Measurements from ENCODE around the gene LIPT2.
A peak's percentile ranks its signal among the peaks of the same experiment; 100 is the strongest.
"Not testable (repeated sequence)": the region's sequence is repeated elsewhere in the genome, so short reads cannot be mapped to it uniquely, and the experiment has no call there.

LIPT2 gene

GRCh38 chr11:74492974-74493790 is at the start of gene LIPT2:
Gene LIPT2 (minus strand): TSS chr11:74493724. CDS start chr11:74493703, 21 bp downstream.
- peak; percentile 91 to 94 for DNase-seq (ENCODE audit: low read depth in 2 of 2)

DNA sequence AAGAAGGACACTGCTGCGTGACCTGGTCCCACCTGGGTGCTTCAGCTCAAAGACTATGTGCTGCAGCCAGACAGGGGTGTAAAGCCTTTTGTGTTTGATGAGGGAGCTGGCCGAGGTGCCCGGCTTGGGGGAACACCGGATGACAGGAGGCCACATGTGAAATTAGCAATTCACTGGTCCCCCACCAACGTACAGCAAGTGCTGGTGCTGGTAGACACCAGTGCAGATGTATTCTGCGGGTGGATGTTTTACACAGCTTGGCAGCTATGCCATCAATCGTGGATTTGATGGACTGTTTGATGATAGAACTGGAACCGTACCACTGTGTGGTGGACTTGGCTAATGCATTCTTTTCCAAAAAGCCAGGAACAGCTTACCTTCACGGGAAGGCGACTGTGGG is 47.9 kb upstream of the LIPT2 start:
- DNase-seq (ENCODE audit: low read depth in 2 of 2), result no peak

GRCh38 chr11:74540270-74540669 is 46.7 kb upstream of the LIPT2 start:
- DNase-seq (ENCODE audit: low read depth in 2 of 2), result no peak

DNA sequence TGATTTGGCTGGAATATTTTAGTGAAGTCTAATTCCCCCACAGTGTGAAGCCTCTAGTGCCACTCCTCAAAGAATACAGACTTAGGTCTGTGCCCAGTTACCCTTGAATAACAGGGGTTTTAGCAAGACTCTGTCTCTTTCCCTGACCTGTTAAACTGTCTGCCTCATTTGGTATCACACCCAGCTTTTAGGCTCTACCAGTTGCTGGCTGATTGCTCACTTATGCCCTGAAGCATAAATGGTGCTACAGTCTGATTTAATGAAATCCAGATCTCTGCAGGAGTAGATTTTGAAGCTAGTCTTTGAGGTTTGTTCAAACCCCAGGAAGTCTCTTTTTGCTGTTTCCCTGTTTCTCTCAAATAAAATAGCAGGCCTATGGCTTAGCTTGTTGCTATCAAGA is 45.2 kb upstream of the LIPT2 start:
- DNase-seq (ENCODE audit: low read depth in 2 of 2), result no peak

DNA sequence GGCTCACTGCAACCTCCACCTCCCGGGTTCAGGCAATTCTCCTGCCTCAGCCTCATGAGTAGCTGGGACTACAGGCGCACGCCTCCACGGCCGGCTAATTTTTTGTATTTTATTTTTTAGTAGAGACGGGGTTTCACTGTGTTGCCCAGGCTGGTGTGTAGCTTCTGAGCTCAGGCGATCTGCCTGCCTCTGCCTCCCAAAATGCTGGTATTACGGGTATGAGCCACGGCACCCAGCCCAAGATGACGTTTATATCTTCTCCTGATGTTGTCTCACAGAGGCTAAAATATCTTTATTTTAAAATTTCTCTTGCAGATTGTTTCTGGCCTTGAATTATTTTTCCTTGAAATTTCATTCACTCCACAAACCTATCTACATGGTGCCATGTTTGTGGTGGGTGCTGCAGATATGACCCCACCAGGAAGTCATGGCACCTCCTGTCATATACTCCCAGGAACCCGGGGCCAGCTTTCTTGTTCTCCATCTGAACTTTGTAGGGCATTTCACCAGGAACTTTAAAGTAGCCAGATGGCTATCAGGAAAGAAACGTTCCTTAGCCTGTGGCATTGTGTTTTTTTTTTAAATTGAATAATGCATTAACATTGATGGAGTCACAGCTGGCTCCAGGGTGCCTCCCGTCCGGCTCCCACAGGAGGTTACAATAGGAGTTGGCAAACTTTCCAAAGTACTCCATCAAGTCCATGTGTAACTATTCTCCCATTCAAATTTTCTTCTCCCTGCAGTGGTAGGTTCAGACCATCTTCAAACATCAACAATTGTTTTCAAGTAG is 42.0 kb upstream of the LIPT2 start:
- no peak for DNase-seq (ENCODE audit: low read depth in 2 of 2)

DNA sequence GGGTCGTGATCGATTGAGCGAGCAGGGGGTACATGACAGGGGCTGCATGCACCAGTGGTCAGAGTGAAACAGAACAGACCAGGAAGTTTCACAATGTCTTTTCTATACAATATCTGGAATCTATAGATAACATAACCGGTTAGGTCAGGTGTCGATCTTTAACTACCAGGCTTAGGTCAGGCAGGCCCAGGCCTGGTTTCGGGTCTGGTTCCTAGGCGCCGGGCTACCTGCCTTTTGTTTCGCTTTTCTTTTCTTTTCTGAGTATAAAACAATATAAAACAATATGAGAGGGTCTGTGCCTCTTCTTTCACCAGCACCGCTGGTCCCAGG is 41.4 kb upstream of the LIPT2 start:
- not testable (repeated sequence) for DNase-seq (ENCODE audit: low read depth in 2 of 2)

GRCh38 chr11:74534216-74534945 is 40.9 kb upstream of the LIPT2 start:
- no peak for DNase-seq (ENCODE audit: low read depth in 2 of 2)

DNA sequence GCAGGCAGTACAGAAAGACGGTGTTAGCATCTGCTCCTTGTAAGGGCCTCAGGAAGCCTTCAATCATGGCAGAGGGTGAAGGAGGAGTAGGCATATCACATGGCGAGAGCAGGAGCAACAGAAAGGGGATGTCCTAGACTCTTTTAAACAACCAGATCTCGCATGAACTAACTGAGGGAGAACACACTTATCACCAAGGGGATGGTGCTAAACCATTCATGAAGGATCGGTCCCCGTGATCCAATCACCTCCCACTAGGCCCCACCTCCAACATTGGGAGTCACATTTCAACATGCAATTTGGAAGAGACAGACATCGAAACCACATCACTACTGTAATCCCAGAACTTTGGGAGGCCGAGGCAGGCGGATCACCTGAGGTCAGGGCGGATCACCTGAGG is 39.9 kb upstream of the LIPT2 start:
- DNase-seq (ENCODE audit: low read depth in 2 of 2), result no peak

DNA sequence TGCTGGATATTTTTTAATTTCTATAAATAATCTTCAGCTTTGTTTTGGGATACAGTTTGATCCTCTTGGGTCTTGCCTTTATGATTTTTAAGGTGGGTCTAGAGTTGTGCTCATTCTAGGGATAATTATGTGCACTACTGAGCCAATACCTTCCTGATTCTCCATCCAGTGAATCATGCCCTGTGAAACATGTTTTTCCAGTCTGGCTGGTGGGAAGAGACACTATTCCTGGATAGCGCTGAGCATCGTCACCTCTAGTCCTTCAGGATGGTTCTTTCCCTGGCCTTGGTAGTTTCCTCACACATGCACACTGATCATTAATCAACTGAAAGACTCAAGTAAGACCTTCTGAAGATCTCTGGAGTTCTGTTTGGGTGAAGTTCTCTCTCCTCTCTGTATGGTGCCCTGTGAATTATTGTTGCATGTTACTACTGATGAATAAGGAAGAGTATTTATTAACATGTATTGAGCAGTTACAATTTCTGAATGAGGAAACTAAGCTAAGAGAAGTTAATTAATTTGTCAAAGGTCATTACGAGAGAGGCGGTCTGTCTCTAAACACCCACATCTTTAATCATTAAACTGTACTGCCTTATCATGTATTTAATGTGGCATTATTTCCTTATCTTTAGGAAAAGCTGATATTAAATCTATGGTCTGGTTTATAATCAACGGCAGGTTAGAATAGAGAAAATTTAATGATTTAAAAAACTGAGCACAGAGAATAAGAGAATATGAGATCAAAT is 39.1 kb upstream of the LIPT2 start:
- DNase-seq (ENCODE audit: low read depth in 2 of 2), result no peak

DNA sequence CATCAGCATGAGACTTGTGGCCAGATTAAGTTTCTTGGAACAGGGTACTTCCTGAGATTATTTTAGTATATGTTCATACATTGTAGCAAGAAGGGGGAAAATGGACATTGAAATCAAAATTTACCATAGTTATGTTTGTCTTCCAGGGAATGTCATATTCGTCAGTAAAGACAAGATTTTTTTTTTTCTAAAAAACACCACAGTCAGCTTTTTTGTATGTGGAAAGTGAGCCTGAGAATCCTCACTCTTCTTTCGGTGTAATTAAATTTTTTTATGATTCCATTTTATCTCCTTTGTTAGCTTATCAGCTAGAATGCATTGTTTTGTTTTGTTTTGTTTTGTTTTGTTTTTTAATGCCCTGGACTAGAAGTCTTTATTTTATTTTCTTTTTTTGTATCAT is 31.5 kb upstream of the LIPT2 start:
- no peak for DNase-seq (ENCODE audit: low read depth in 2 of 2)

DNA sequence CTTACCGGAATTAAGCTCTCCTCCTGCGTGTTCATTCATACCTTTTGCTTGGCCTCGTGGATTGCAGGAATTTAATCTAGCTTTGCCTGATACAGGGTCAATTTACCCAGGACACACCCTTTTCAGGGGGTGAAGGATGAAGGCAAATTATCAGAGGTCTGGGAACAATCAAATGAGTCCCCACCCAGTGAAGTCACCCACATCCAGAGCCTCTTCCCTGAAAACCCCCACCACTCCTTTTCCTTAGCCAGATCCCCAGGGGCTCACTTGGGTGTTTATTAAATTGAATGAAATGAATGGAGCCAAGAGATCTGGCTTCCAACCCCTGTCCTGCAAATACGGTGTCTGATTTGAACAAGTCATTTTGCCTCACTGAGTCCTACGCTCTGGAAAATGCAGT is 31.0 kb upstream of the LIPT2 start:
- no peak for DNase-seq (ENCODE audit: low read depth in 2 of 2)

- DNase-seq (ENCODE audit: low read depth in 2 of 2), result no peak
These were observed 29.3 kb upstream of the LIPT2 start for GRCh38 chr11:74522776-74523175.

- no peak for DNase-seq (ENCODE audit: low read depth in 2 of 2)
These were observed 28.2 kb upstream of the LIPT2 start for GRCh38 chr11:74521666-74522252.

GRCh38 chr11:74520927-74521665 is 27.6 kb upstream of the LIPT2 start:
- DNase-seq (ENCODE audit: low read depth in 2 of 2), result no peak

- DNase-seq (ENCODE audit: low read depth in 2 of 2), result no peak
These were observed 26.8 kb upstream of the LIPT2 start for GRCh38 chr11:74520316-74520715.

- DNase-seq (ENCODE audit: low read depth in 2 of 2), result no peak
These were observed 26.2 kb upstream of the LIPT2 start for GRCh38 chr11:74519710-74520109.

DNA sequence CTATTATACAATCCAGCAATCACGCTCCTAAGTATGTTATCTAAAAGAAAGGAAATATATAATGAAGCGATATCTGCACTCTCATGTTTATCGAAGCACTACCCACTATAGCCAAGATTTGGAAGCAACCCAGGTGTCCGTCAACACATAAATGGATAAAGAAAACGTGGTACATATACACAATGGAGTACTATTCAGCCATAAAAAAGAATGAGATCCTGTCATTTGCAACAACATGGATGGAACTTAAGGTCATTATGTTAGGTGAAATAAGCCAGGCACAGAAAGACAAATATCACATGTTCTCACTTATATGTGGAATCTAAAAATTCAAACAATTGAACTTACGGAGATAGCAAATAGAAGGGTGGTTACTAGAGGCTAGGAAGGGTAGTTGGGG is 24.1 kb upstream of the LIPT2 start:
- DNase-seq (ENCODE audit: low read depth in 2 of 2), result not testable (repeated sequence)

DNA sequence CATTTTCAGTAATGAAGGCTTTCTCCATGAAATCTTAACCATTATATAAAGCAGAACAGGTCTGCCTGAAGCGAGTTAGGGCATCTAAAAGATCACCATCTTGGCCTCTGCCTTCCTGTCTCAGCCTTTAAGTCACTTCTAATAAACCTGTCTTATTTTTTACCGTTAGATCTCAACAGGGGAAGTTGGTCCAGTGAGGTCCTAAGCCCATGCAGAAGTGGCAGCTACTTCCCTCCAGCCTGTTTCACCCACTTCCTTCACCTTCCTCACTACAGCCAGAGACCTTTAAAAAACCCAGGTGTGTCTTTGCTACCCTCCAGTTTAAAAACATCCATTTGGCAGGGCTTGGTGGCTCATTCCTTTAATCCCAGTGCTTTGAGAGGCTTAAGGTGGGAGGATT is 14.1 kb upstream of the LIPT2 start:
- no peak for DNase-seq (ENCODE audit: low read depth in 2 of 2)

GRCh38 chr11:74506823-74507222 is 13.3 kb upstream of the LIPT2 start:
- DNase-seq (ENCODE audit: low read depth in 2 of 2), result no peak

GRCh38 chr11:74505911-74506310 is 12.4 kb upstream of the LIPT2 start:
- DNase-seq (ENCODE audit: low read depth in 2 of 2), result no peak
